Panc1 (cell line): ENCODE data around the gene DCHS2. TPM values are rescaled to one million over a fixed set of nuclear protein-coding genes. Genes with fewer than 3 reads are reported as not detected.

Experiments used
- ATAC-seq: fragments of 200-7000 bp; cut with Tn5 transposase; 2 replicates; pipeline ENCODE4 v1.9.1; 2020; ENCODE audit warnings: mild to moderate bottlenecking, moderate library complexity
- BruUV-seq: library from RNA; stranded (reverse); fragments of 400-500 nt; replicated peaks from 2 replicates; lab custom pipeline; 2021; lab: Mats Ljungman, UMichigan
- CTCF ChIA-PET: fragments of 300-600 bp; sonication (Branson Sonifier 250); formaldehyde crosslinking; loops from one replicate; lab custom pipeline; 2022; ENCODE audit warnings: antibody characterized with exemption; lab: Charles Lee
- POLR2A ChIA-PET: fragments of 300-600 bp; sonication (Branson Sonifier 250); formaldehyde crosslinking; loops from one replicate; lab custom pipeline; 2022; ENCODE audit warnings: antibody characterized with exemption; lab: Charles Lee
- DNase-seq: peaks from one replicate; pipeline ENCODE4 v3.0.0-alpha.2; 2010; ENCODE audit warnings: low read depth, low spot score
- H3K27ac ChIP-seq: 2 replicates; pipeline ENCODE4 v1.5.1; 2011; ENCODE audit warnings: mild to moderate bottlenecking, low read length, inconsistent platforms
- H3K27me3 ChIP-seq: fragments of 200-500 bp; sonication (Bioruptor generic); 2 replicates; pipeline ENCODE4 v1.6.0; 2014; ENCODE audit warnings: low read length, inconsistent platforms; ENCODE audit not compliant: control insufficient read depth, insufficient read depth
- H3K36me3 ChIP-seq: fragments of 200-500 bp; sonication (Bioruptor generic); 2 replicates; pipeline ENCODE4 v1.5.1; 2014; ENCODE audit warnings: inconsistent platforms, mild to moderate bottlenecking, low read length, moderate library complexity; ENCODE audit not compliant: control insufficient read depth, insufficient read depth
- H3K4me1 ChIP-seq: 2 replicates; pipeline ENCODE4 v1.5.1; 2011; ENCODE audit warnings: inconsistent platforms, mild to moderate bottlenecking, low read length, moderate library complexity; ENCODE audit not compliant: control insufficient read depth, insufficient read depth
- H3K4me3 ChIP-seq, 2 experiments: 2 replicates each; pipeline ENCODE4 v1.5.1; 2011 to 2012; ENCODE audit warnings: low read depth in 2 of 2, low read length in 2 of 2, mild to moderate bottlenecking in 2 of 2, inconsistent platforms in 1 of 2, moderate library complexity in 1 of 2
- H3K9me3 ChIP-seq: fragments of 200-500 bp; sonication (Bioruptor generic); 2 replicates; pipeline ENCODE4 v1.5.1; 2014; ENCODE audit warnings: low read depth, mild to moderate bottlenecking, inconsistent platforms, low read length, moderate library complexity; ENCODE audit not compliant: control insufficient read depth, insufficient read depth
- CTCF ChIP-seq: fragments of 450-650 bp; IDR thresholded peaks from 2 replicates; pipeline ENCODE4 v1.5.1; 2017; ENCODE audit warnings: mild to moderate bottlenecking
- POLR2AphosphoS5 ChIP-seq: IDR thresholded peaks from 2 replicates; pipeline ENCODE4 v1.6.1; 2012; ENCODE audit warnings: mild to moderate bottlenecking, low read depth, low read length, moderate library complexity
- SIN3A ChIP-seq: IDR thresholded peaks from 2 replicates; pipeline ENCODE4 v1.6.1; 2012; ENCODE audit warnings: low read depth, mild to moderate bottlenecking, low read length, moderate library complexity, borderline replicate concordance; ENCODE audit not compliant: insufficient read depth
- TCF7L2 ChIP-seq: IDR thresholded peaks from 2 replicates; pipeline ENCODE4 v1.6.1; 2011; ENCODE audit warnings: mild to moderate bottlenecking, low read depth, low read length, inconsistent platforms
- in situ Hi-C: cut with HindIII; loops from 2 replicates; pipeline ENCODE4 v1.10.0; 2016; ENCODE audit warnings: low sequenced_read_pairs, low pct_unique_long_range_greater_than_20kb
- intact Hi-C: fragments of 100-400 bp; cut with micrococcal nuclease; formaldehyde crosslinking; loops from one replicate; pipeline ENCODE4 v1.10.0; 2022; ENCODE audit not compliant: unreplicated experiment
- total RNA-seq: library from RNA; stranded (reverse); gene quantifications from one replicate; pipeline ENCODE4 v1.2.1, GENCODE V29; 2021; ENCODE audit not compliant: unreplicated experiment
- TF ChIP-seq, protein P1 (sequence below), 2 experiments: IDR thresholded peaks; 2 replicates each; pipeline ENCODE4 v1.6.1; 2011 to 2012; ENCODE audit warnings: low read depth in 2 of 2, control low read depth in 1 of 2, low read length in 1 of 2, mild to moderate bottlenecking in 1 of 2, moderate library complexity in 1 of 2; ENCODE audit not compliant: insufficient read depth in 1 of 2

The DCHS2 gene
- total RNA-seq, 1 experiment from 2014 or later: not detected

DNA sequence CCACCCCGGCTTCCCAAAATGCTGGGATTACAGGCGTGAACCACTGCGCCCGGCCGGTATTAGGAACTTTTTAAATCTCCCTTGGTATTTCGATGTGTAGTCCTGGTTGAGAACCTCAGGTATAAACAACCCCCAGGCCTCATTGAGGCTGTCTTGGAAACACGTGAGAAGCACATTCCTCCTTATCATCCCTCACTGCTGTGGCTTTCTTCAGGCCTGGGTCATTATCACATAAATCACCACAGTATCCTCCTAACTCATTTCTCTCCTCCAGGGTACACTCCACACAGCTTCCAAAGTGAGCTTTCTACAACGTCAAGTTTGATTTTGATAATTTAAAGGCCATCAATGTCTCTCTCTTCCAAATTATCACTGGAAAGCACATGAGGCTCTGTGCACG, 198.2 kb downstream of the DCHS2 start:
- BruUV-seq: no TSS peak
- Histone ChIP-seq H3K27me3 (no peaks in the 10 kb centered on the region), H3K9me3 (no peaks in the 10 kb centered on the region), H3K4me1 (no peaks in the 10 kb centered on the region), H3K27ac (no peak overlapping the region), H3K4me3 (no peak overlapping the region), H3K36me3 (no peaks in the 10 kb centered on the region)
- POLR2A ChIA-PET: interaction anchor here (0.6 kb wide), 1 partner anchor 12 kb away, joined by 3 read pairs; no protein-coding TSS in a partner anchor
- intact Hi-C loops: no loop called here
- DNase-seq (no peak), ATAC-seq (no peak)
- CTCF ChIA-PET: no interaction called here
- no peak for TF ChIP-seq SIN3A
- TF ChIP-seq POLR2AphosphoS5: no peak
- TF ChIP-seq TCF7L2: no peak
- TF ChIP-seq, protein P1, sequence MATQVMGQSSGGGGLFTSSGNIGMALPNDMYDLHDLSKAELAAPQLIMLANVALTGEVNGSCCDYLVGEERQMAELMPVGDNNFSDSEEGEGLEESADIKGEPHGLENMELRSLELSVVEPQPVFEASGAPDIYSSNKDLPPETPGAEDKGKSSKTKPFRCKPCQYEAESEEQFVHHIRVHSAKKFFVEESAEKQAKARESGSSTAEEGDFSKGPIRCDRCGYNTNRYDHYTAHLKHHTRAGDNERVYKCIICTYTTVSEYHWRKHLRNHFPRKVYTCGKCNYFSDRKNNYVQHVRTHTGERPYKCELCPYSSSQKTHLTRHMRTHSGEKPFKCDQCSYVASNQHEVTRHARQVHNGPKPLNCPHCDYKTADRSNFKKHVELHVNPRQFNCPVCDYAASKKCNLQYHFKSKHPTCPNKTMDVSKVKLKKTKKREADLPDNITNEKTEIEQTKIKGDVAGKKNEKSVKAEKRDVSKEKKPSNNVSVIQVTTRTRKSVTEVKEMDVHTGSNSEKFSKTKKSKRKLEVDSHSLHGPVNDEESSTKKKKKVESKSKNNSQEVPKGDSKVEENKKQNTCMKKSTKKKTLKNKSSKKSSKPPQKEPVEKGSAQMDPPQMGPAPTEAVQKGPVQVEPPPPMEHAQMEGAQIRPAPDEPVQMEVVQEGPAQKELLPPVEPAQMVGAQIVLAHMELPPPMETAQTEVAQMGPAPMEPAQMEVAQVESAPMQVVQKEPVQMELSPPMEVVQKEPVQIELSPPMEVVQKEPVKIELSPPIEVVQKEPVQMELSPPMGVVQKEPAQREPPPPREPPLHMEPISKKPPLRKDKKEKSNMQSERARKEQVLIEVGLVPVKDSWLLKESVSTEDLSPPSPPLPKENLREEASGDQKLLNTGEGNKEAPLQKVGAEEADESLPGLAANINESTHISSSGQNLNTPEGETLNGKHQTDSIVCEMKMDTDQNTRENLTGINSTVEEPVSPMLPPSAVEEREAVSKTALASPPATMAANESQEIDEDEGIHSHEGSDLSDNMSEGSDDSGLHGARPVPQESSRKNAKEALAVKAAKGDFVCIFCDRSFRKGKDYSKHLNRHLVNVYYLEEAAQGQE (IDR thresholded peaks at IDR 0.05; ENCODE audit: insufficient read depth in 1 of 2, low read depth in 2 of 2, low read length in 1 of 2): no peak
- no peak for TF ChIP-seq CTCF
- in situ Hi-C loops: no loop called here

DNA sequence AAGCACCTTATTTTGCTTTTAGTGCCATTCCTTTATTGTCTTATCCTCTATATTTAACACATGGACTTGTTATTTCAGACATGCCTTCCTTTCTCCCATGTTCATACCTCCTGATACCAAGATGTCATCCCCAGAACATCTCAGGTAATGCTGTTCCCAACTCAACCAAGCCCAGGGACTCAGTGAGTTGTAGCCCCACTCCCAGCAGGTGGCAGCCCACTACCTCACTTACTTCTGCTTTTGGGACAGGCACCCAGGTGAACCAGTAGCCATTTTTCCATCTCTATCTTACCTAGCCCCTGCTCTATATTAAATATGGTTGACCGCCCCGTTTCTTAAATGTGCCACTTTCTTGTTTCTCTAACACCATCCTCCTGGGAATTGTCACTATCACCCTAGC, 199.0 kb downstream of the DCHS2 start:
- H3K27me3 ChIP-seq: no peaks in the 10 kb centered on the region
- no peak overlapping the region for H3K27ac ChIP-seq
- DNase-seq (no peak), ATAC-seq (no peak)
- no peaks in the 10 kb centered on the region for H3K4me1 ChIP-seq
- intact Hi-C loops: no loop called here
- H3K36me3 ChIP-seq: no peaks in the 10 kb centered on the region
- in situ Hi-C loops: no loop called here
- no peak overlapping the region for H3K4me3 ChIP-seq
- CTCF ChIA-PET: no interaction called here
- no peak for TF ChIP-seq SIN3A
- TF ChIP-seq POLR2AphosphoS5: no peak
- TF ChIP-seq CTCF: no peak
- TF ChIP-seq TCF7L2: no peak
- TF ChIP-seq, protein P1 (IDR thresholded peaks at IDR 0.05; ENCODE audit: insufficient read depth in 1 of 2, low read depth in 2 of 2, low read length in 1 of 2): no peak
- POLR2A ChIA-PET: interaction anchor here (0.6 kb wide), 1 partner anchor 13 kb away, joined by 3 read pairs; no protein-coding TSS in a partner anchor
- BruUV-seq: no TSS peak
- no peaks in the 10 kb centered on the region for H3K9me3 ChIP-seq
